ENCODE results near the gene EHMT2.

Gene EHMT2

GRCh38 chr6:31896856-31897611 is 464 bp downstream of the EHMT2 start:
- H3K4me1 Mint-ChIP-seq, result peaks cover 34% of the 10 kb centered on the region
- H3K36me3 Mint-ChIP-seq (ENCODE audit: insufficient read depth), result peaks cover 34% of the 10 kb centered on the region
- H3K27ac Mint-ChIP-seq (ENCODE audit: low read depth), result peak overlapping the region; percentile 94
- DNase-seq (ENCODE audit: low spot score in 2 of 2), result no peak
- ATAC-seq (replicated peaks; ENCODE audit: extremely low read depth, poor library complexity, severe bottlenecking), result no peak
- H3K27me3 Mint-ChIP-seq, result no peaks in the 10 kb centered on the region
- H3K4me3 Mint-ChIP-seq, result peak overlapping the region; percentile 93
- H3K9me3 Mint-ChIP-seq, result no peaks in the 10 kb centered on the region

DNA sequence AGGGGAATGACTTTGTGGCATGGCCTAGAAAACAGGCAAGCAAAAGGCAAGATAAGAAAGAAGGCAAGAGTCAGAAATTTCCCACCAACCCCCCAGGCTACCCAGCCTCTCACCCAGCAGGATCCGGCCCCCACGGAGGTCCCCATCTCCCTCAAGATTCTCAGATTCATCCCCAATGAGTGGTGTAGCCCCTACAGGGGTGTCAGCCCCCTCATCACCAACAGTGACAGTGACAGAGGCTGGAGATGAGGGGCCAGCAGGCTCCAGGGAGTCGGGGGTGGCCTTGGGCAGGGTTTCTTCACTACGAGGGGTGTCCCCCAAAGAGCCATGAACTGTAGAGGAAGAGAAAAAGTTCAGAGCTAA is 1.0 kb downstream of the EHMT2 start:
- Mint-ChIP-seq H3K4me1 (peaks cover 34% of the 10 kb centered on the region), H3K36me3 (ENCODE audit: insufficient read depth) (peaks cover 35% of the 10 kb centered on the region), H3K27me3 (no peaks in the 10 kb centered on the region), H3K4me3 (peak overlapping the region; percentile 82), H3K27ac (ENCODE audit: low read depth) (peak overlapping the region; percentile 94), H3K9me3 (no peaks in the 10 kb centered on the region)
- DNase-seq (ENCODE audit: low spot score in 2 of 2), result no peak
- no peak for ATAC-seq (replicated peaks; ENCODE audit: extremely low read depth, poor library complexity, severe bottlenecking)

DNA sequence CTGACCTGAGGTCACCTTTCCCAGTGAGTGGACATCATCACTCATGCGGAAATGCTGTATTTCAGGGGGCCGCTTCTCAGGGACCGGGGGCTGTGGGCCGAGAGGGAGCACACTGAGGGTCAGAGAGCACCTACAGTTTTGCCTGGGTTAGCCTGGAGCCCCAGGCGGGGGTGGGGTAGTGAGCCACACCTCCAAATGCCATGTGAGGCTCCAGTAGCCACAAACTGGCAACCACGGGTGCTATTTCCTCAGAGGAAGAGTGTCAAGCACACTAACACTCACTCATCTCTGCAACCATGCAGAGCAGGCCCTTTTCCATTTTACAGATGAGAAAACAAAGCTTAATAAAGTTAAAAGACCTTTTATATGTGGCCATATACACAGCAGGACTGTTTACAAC is 4.7 kb downstream of the EHMT2 start:
- DNase-seq (ENCODE audit: low spot score in 2 of 2), result no peak
- H3K4me3 Mint-ChIP-seq, result no peak overlapping the region
- H3K9me3 Mint-ChIP-seq, result no peaks in the 10 kb centered on the region
- no peak for ATAC-seq (replicated peaks; ENCODE audit: extremely low read depth, poor library complexity, severe bottlenecking)
- H3K27ac Mint-ChIP-seq (ENCODE audit: low read depth), result no peak overlapping the region
- H3K4me1 Mint-ChIP-seq, result peaks cover 13% of the 10 kb centered on the region
- H3K27me3 Mint-ChIP-seq, result no peaks in the 10 kb centered on the region
- peaks cover 44% of the 10 kb centered on the region for H3K36me3 Mint-ChIP-seq (ENCODE audit: insufficient read depth)

GRCh38 chr6:31889331-31889972 is 8.0 kb downstream of the EHMT2 start:
- Mint-ChIP-seq H3K4me1 (no peaks in the 10 kb centered on the region), H3K27me3 (no peaks in the 10 kb centered on the region), H3K9me3 (no peaks in the 10 kb centered on the region), H3K27ac (ENCODE audit: low read depth) (peak overlapping the region; percentile 20), H3K36me3 (ENCODE audit: insufficient read depth) (peaks cover 50% of the 10 kb centered on the region), H3K4me3 (no peak overlapping the region)
- ATAC-seq (replicated peaks; ENCODE audit: extremely low read depth, poor library complexity, severe bottlenecking) (no peak), DNase-seq (ENCODE audit: low spot score in 2 of 2) (no peak)

GRCh38 chr6:31888276-31889258 is 8.9 kb downstream of the EHMT2 start:
- peak in 1 of 2 donors; percentile 34 for DNase-seq (ENCODE audit: low spot score in 2 of 2)
- no peaks in the 10 kb centered on the region for H3K9me3 Mint-ChIP-seq
- H3K36me3 Mint-ChIP-seq (ENCODE audit: insufficient read depth), result peaks cover 48% of the 10 kb centered on the region

DNA sequence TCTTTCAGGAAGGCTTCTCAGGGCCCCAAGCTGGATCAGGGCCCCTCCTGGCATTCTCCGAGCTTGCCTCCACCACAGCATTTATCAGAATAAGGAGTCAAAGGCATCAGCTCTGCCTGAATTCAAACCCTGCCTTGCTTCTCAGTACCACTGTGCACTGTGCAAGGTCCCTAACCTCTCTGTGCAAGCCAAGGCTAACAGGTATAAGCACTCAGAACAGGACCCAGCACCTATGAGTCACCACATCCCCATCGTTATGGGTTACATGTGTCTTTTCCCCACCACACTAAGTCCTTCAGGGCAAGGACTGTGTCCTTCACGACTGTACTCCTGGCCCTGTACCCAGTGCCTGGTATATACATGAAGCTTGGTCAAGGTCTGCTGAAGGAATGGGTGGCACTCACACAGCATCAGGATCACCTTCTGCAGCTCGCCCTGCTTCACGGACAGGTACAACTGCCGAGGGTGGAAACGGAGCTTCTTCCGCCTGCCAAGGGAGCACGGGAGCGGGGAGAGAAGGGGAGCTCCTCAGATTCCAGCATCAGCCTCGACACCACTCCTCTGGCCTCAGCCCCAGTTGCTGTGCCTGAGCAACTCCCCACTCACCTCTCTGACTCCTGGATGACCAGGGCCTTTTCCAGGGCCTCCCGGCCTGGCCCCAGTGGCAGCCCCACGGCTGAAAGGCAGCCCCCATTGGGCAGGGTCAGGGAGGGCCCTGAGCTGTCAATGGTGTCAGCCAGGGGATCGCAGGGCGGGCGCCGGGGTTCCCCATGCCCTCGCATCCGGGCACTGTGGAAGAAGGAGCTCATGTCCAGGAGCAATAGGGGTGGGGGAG is 10.1 kb downstream of the EHMT2 start:
- ATAC-seq (replicated peaks; ENCODE audit: extremely low read depth, poor library complexity, severe bottlenecking), result no peak
- no peak overlapping the region for H3K4me3 Mint-ChIP-seq
- no peaks in the 10 kb centered on the region for H3K4me1 Mint-ChIP-seq
- no peak overlapping the region for H3K27ac Mint-ChIP-seq (ENCODE audit: low read depth)
- H3K36me3 Mint-ChIP-seq (ENCODE audit: insufficient read depth), result peaks cover 45% of the 10 kb centered on the region
- DNase-seq (ENCODE audit: low spot score in 2 of 2), result no peak
- no peaks in the 10 kb centered on the region for H3K9me3 Mint-ChIP-seq
- no peaks in the 10 kb centered on the region for H3K27me3 Mint-ChIP-seq

More at GRCh38 chr6:31888276-31889258, 8.9 kb downstream of the EHMT2 start:
- no peak for ATAC-seq (replicated peaks; ENCODE audit: extremely low read depth, poor library complexity, severe bottlenecking)
- no peak overlapping the region for H3K4me3 Mint-ChIP-seq
- no peaks in the 10 kb centered on the region for H3K27me3 Mint-ChIP-seq
- no peak overlapping the region for H3K27ac Mint-ChIP-seq (ENCODE audit: low read depth)
- H3K4me1 Mint-ChIP-seq, result no peaks in the 10 kb centered on the region

DNA sequence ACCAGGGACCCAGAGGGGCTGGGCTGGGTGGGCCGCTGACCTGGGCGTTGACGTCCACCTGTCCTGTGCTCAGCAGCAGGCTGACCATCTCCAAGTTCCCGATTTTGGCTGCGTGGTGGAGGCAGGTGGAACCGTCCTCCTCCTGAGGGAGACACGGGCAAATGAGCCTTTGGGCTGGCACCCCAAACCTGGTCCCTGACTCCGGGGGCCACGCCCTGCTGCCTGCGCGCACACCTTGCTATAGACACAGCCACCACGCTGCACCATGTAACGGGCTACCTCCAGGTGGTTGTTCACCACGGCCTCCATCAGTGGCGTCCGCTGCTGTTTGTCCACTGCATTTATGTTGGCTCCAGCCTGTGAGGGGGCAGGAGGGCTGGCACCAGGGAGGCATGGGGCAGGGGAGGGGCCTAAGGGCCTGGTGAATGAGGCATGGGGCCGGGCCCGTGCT is 10.9 kb downstream of the EHMT2 start:
- Mint-ChIP-seq H3K27ac (ENCODE audit: low read depth) (no peak overlapping the region), H3K27me3 (no peaks in the 10 kb centered on the region), H3K4me1 (no peaks in the 10 kb centered on the region), H3K36me3 (ENCODE audit: insufficient read depth) (peaks cover 45% of the 10 kb centered on the region), H3K9me3 (no peaks in the 10 kb centered on the region), H3K4me3 (no peak overlapping the region)
- ATAC-seq (replicated peaks; ENCODE audit: extremely low read depth, poor library complexity, severe bottlenecking) (no peak), DNase-seq (ENCODE audit: low spot score in 2 of 2) (no peak)

DNA sequence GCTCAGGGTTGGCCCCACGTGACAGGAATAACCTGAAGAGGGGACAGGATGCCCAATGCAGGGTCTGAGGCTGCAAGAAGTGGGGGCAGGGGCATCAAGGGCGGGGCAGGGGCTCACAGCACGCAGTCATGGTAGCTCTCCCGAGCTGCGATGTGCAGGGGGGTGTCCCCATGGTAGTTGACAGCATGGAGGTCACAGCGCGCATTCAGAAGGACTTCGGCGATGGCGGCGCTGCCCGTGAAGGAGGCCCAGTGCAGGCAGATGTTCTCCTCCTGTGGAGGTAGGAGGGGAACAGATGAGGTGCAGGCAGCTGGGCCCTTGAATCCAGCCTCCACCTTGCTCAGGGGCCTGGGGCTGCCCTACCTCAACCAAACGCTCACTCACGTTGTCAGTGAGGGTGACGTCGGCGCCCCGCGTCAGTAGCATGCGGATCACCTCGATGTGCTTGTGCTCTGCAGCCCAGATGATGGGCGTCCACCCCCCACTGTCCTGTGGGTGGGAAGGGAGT is 12.9 kb downstream of the EHMT2 start:
- H3K36me3 Mint-ChIP-seq (ENCODE audit: insufficient read depth), result peaks cover 44% of the 10 kb centered on the region
- no peak overlapping the region for H3K27ac Mint-ChIP-seq (ENCODE audit: low read depth)
- H3K9me3 Mint-ChIP-seq, result no peaks in the 10 kb centered on the region
- no peaks in the 10 kb centered on the region for H3K4me1 Mint-ChIP-seq
- DNase-seq (ENCODE audit: low spot score in 2 of 2) (no peak), ATAC-seq (replicated peaks; ENCODE audit: extremely low read depth, poor library complexity, severe bottlenecking) (no peak)
- no peak overlapping the region for H3K4me3 Mint-ChIP-seq
- H3K27me3 Mint-ChIP-seq, result no peaks in the 10 kb centered on the region

DNA sequence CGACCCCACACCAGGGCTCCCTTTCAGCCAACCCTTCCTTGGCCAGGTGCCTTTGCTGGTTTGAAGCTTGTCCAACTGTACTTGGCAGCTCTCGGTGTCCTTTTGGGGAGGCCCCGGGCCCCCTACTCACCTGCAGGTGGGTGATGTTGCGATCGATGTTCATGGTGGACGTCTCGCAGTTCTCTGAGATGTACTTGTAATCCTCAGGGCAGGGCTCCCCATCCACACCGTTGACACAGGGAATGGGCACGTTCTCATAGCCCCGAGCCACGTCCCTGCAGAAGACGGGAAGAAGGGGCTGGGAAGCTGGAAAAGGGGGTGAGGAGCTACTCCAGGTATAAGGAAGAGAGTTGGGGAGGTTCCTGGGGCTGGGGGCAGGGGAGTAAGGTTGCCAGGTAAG is 13.8 kb downstream of the EHMT2 start:
- Mint-ChIP-seq H3K27me3 (no peaks in the 10 kb centered on the region), H3K4me3 (no peak overlapping the region), H3K27ac (ENCODE audit: low read depth) (no peak overlapping the region), H3K36me3 (ENCODE audit: insufficient read depth) (peaks cover 42% of the 10 kb centered on the region), H3K9me3 (no peaks in the 10 kb centered on the region), H3K4me1 (no peaks in the 10 kb centered on the region)
- no peak for ATAC-seq (replicated peaks; ENCODE audit: extremely low read depth, poor library complexity, severe bottlenecking)
- DNase-seq (ENCODE audit: low spot score in 2 of 2), result no peak

DNA sequence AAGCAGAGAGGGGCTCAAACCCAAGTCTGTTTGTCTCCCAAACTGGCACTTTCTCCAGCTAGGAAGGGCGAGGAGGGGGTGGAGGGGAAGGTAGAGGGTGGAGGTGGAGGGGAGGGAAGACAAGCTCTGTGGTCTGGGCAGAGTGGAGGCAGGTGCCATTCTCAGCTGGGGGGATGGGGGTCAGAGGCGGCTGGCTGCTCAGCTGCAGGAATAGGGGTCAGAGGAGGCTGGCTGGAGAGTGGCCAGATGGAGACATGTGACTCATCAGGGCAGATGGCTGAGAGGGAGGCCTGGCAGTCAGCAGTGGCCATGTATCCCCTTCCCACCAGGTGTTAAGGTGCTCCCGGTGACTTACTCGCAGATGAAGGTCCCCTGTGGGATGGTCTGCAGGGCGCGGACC is 15.2 kb downstream of the EHMT2 start:
- H3K27ac Mint-ChIP-seq (ENCODE audit: low read depth), result no peak overlapping the region
- no peak overlapping the region for H3K4me3 Mint-ChIP-seq
- ATAC-seq (replicated peaks; ENCODE audit: extremely low read depth, poor library complexity, severe bottlenecking) (no peak), DNase-seq (ENCODE audit: low spot score in 2 of 2) (no peak)
- no peaks in the 10 kb centered on the region for H3K4me1 Mint-ChIP-seq
- H3K27me3 Mint-ChIP-seq, result no peaks in the 10 kb centered on the region
- H3K9me3 Mint-ChIP-seq, result no peaks in the 10 kb centered on the region
- H3K36me3 Mint-ChIP-seq (ENCODE audit: insufficient read depth), result peaks cover 40% of the 10 kb centered on the region

DNA sequence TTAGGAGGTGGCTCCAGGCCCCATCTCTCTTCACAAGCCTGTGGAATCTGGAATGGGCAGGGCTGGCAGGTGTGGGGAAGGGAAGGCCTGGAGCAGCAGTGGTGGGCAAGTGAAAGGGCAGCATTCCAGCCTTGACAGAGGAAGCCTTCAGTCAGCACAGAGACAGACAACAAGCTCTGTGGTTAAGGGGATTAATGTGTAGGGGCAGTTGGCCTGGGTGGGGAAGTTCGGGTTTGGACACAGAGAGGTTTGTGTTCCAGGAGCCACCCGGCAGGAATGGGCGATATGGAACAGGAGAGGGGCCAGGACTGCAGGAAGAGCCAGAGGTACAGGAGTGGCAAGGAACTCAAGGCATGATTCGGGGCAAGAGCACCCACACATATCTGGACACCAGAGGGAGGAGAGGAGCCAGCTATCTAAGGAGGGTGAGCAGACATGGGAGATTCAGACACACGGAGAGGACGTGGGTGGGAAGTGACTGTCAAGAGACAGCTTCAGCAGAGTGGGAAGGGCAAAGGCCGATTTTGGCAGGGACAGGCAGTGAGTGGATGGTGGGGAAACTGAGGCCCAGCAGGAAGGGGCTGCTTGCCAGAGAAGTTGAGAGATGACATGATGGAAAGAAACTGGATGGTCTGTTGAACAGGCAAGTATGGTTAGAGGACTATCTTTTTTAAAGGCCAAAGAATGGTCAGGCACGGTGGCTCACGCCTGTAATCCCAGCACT is 16.2 kb downstream of the EHMT2 start:
- no peaks in the 10 kb centered on the region for H3K4me1 Mint-ChIP-seq
- no peak overlapping the region for H3K4me3 Mint-ChIP-seq
- DNase-seq (ENCODE audit: low spot score in 2 of 2) (no peak), ATAC-seq (replicated peaks; ENCODE audit: extremely low read depth, poor library complexity, severe bottlenecking) (no peak)
- peaks cover 39% of the 10 kb centered on the region for H3K36me3 Mint-ChIP-seq (ENCODE audit: insufficient read depth)
- no peaks in the 10 kb centered on the region for H3K9me3 Mint-ChIP-seq
- no peaks in the 10 kb centered on the region for H3K27me3 Mint-ChIP-seq
- no peak overlapping the region for H3K27ac Mint-ChIP-seq (ENCODE audit: low read depth)
